ENCODE data around the gene ADCY10.
"Not testable (repeated sequence)": the region's sequence is repeated elsewhere in the genome, so short reads cannot be mapped to it uniquely, and the experiment has no call there.

Gene ADCY10

DNA sequence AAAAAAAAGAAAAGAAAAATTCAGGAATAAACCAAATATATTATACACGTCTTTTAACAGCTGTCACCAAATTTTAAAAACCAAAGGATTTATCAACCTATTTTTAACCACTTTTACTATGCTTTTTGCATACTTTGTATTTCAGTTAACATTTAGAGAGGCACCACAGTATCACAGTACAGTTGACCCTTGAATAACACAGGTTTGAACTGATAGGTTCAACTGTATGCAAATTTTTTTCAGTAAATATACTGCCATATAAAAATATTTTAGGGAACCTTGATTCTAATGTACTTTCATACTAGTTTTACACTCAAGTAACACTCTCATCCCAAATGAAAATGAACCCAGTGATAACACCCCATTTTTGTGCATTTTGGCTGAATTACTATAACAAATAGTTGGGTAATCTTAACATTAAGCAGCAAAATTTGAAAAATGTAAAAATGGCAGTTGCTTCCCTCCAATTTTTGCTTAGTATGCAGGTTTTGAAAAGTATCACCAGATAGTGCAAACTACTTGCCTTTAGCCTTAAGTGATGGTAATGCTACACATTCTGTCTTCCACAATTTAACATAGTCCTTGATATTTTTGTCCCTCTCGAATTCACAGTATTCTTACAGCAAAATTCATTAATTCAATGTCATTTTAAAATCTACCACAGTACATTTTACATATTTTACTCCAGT lies 10.8 kb upstream of the ADCY10 start:
- no peak for DNase-seq (ENCODE audit: low read depth)

- no peak for DNase-seq (ENCODE audit: low read depth)
These were observed 10.2 kb upstream of the ADCY10 start for GRCh38 chr1:167924102-167924501.

DNA sequence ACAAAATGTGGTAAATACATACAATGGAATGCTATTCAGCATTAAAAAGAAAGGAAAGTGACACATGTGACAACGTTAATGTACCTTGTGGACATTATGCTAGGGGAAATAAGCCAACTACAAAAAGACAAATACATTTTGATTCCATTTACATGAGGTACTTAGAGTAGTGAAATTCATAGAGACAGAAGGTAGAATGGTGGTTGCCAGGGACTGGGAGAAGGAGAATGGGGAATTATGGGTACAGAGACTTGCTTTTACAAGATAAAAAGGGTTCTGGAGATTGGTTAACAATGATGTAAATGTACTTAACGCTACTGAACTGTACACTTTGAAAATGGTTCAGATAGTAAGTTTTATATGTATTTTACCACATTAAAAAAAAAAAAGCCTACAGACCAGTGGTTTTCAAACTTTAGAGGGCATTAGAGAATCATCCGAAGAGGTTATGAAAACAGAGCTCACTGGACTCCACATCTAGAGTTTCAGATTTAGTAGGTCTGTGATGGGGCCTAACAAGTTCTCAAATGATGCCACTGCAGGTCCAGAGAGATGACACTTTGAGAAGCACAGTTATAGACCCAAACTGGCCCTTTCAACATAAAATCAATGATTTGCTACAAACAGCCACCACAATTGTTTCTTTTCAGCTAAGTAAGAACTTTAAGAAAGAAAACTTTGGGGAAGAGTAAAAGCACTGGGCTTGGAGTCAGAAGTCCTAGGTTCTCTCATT lies 9.6 kb upstream of the ADCY10 start:
- no peak for DNase-seq (ENCODE audit: low read depth)

DNA sequence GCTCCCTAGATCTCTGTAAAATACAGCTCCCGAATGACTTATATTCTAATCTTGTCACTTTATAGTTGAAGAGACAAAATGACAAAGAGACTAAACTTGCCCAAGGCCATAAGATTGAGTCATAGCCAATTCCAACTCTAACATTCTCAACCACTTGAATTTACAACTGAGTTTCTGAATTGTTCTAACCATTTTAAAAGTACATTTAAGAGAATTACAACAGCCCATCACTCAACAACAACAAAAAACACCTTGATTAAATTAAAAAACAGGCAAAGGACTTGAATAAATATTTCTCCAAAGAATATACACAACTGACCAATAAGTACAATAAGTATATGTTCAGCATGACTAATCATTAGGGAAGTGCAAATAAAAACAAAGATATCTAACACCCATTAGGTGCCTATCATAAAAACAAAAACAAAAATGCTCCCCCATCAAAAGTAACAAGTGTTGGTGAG lies 8.7 kb upstream of the ADCY10 start:
- no peak for DNase-seq (ENCODE audit: low read depth)

DNA sequence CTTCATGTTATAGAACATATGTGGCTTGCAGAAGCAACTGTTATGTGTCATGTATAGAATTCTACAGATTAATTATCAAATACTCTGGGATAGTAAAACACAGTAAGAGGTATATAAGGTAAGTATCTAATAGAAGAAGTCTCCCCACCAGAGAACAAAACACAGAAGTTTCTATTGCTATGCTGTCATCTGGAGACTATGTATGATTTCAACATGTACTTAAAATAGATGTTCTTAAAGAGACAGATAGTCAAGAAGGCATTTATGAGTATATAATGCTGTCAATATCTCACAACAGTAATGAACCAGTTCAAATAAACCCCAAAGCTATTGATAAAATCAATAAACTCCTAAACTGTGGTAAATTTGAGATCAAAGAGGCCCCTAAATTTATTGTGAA lies 8.1 kb upstream of the ADCY10 start:
- no peak for DNase-seq (ENCODE audit: low read depth)

DNA sequence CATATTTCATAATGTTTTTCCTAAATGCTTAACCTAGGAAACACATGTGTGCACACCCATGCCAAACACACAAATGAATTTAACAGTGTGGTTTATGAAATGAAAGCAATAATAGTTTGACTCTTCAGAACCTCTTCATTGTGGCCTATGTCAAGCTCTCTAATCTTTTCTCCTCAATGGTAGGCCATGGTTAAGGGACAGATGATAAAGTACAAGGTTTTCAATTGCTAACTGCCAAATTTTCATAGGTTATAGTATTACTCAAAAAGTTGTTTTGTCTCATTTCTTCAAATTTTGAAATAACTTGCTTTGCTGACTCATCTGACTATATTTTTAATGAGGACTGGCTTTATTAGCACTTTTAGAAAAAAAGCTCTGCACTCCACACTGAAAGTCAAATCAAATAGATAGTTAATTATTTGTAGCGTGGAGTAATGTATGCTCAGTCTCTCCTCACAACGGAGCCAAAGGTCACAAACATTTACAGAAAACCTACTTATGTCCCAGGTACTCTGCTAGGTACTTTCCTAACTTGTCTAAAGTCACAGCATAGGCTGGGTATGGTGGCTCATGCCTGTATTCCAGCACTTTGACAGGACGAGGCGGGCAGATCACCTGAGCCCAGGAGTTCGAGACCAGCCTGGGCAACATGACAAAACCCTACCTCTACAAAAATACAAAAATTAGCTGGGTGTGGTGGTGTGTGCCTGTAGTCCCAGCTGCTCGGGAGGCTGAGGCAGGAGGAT lies 3.0 kb upstream of the ADCY10 start:
- no peak for DNase-seq (ENCODE audit: low read depth)

DNA sequence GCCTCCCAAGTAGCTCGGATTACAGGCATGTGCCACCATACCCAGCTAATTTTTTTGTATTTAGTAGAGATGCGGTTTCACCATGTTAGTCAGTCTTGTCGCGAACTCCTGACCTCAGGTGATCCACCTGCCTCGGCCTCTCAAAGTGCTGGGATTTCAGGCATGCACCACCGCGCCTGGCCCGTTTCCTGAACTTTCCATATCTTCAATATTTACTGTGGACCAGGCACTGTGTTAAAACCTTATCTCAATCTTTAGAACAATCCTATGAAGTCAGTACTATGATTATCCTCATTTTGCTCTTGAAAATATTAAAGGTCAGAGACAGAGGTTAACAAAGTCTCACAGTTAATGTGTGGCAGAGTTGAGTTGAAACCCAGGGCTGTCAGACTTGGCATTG lies 1.6 kb upstream of the ADCY10 start:
- DNase-seq (ENCODE audit: low read depth), result no peak

DNA sequence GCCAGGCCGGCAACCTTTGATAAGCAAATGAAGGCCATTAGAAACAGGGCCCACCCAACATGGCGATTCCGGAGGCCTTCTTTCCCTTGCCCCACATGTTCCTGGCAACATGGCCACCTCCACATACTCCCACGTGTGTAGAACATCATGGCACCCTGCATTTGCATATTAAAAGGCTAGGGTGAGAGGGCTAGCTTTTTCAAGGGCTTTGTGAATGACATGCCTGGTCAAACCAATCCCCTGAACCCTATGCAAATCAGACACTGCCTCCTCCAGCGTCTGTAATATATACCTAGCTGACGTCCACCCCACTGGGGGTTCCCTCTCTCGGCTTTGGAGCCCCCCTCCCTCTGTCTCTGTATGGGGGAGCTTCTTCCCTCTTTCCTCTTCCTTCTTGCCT lies 1.6 kb downstream of the ADCY10 start:
- DNase-seq (ENCODE audit: low read depth), result no peak

- no peak for DNase-seq (ENCODE audit: low read depth)
These were observed 2.5 kb downstream of the ADCY10 start for GRCh38 chr1:167911413-167911812.

- DNase-seq (ENCODE audit: low read depth), result no peak
These were observed 3.4 kb downstream of the ADCY10 start for GRCh38 chr1:167910530-167910929.

DNA sequence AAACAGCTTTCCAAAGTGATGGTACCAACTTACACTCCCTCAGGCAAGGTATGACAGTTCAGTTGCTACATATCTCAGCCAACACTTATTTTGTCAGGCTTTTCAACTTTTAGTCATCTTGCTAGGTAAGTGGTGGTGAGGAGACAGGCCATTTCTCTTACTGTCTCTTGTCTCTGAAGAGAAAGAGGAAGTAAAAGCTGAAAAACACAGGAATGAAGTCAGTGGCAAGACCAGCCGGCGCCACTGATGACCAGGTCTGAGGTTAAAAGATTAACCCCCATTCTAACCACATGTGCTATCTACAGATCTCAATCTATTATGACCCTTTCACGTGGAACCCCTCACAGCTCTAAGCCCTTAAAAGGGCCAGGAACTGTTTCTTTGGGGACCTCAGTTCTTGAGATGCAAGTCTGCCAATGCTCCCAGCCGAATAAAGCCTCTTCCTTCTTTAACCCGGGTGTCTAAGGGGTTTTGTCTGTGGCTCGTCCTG lies 4.2 kb downstream of the ADCY10 start:
- DNase-seq (ENCODE audit: low read depth), result no peak

DNA sequence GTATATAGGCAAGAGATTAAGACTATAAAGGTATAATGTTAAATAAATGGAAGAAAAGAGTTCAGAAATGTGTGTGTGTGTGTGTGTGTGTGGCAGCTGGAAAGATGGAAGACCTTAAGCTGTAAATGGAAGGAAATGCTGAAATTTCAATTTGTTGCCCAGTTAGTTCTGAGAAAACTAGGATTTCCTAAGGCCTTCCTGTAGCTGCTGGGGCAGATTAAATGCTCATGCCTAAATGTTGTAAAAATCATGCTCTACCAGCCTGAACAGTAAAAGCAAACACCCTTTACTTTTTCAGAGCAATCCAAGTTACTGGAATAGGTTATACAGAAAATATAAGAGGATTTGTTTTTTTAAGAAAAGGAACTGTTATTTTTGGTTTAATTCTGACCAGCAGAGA lies 8.3 kb downstream of the ADCY10 start:
- DNase-seq (ENCODE audit: low read depth), result no peak

DNA sequence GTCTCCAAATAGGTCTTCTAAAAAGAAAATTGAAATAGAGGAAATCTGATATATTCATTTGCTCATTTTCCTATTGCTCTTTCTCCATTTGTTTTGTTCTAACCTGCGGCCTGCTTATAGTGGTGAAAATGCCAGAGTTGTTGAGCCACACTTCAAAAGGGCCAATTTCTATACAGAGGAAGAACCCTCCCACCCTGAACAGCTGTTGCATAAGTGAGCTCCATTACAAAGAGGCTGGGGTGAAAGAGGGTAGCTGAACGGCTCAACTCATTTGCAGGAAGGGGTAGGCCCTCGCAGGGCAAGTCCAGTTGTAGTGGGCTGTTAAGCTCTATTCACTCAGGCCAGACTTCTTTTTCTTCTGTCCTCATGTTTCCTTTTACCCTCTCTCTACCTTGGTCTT lies 8.8 kb downstream of the ADCY10 start:
- DNase-seq (ENCODE audit: low read depth), result no peak

DNA sequence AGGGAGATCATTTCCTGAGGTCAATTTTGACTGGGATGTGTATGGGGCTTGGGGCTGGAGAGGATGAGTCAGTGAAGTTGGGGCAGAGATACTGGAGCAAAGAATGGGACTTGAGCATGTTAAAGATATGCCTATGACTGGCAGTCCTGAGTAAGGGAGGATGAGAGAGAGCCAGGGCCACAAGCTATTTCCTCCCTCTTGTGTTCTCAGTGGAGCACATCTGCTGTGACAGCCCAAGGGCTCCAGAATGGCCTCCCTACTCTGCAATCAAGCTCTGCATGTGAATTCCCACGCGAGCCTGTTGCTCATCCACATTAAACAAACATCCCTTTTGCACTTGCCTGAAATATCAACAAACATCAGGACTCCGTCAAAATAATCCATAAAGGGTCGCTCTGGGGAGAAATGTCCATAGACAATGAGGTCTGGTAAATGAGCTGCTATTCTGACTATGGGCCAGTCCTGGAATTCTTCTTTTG lies 9.2 kb downstream of the ADCY10 start:
- no peak for DNase-seq (ENCODE audit: low read depth)

DNA sequence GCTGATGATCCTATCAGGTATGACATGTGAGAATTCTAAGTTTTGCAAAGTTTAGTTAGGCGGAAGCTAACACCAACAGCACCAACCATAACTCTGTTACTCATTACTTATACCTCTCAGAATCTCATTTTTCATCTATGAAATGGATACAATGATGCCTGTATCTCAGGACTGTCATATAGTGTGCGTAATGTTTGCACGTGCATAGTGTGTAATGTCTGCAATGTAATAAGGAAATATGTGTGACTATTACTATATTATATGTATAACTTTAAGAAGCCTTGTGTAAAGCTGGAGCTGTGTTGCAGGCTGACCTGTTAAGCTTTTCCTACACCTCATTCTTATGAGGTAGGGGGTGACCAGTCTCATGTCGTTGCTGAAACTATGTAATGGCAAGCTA lies 13.0 kb downstream of the ADCY10 start:
- DNase-seq (ENCODE audit: low read depth), result no peak

GRCh38 chr1:167899253-167899681 lies 14.7 kb downstream of the ADCY10 start:
- DNase-seq (ENCODE audit: low read depth), result no peak

GRCh38 chr1:167898578-167899222 lies 15.2 kb downstream of the ADCY10 start:
- no peak for DNase-seq (ENCODE audit: low read depth)

DNA sequence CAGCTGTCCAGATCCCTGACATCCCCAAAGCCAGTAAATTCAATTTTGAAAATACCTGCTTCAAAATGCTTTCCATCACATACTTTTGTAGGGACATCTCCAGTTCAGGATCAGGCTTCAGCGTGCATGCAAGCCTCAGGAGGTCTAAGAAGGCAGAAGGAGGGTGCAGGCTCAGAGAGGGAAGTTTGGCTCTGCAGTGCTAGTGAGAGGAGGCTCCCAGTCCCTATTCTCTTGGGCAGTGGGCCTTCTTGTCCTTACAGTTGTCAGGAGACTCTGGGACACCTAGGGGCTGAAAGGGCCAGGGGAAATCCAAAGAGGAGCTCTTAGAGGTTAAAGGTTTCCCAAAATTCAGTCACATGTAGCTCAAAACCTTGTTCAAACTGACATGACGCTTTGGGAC lies 20.1 kb downstream of the ADCY10 start:
- no peak for DNase-seq (ENCODE audit: low read depth)

DNA sequence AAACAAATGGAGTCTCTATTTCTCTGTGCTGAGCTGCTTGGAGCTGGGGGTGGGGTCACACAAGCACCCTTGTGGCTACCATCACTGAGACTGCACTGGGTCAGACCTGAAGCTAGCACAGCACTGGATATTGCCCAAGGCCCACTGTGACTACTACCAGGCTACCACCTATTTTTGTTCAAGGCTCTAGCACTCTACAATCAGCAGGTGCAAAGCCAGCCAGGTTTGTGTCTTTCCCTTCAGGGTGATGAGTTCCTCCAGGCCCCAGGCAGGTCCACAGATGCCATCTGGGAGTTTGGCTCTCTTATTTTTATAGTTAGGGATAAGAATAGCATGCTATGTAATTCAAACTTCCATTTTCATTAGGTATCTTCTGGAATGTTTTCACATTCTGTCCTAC lies 23.5 kb downstream of the ADCY10 start:
- no peak for DNase-seq (ENCODE audit: low read depth)

DNA sequence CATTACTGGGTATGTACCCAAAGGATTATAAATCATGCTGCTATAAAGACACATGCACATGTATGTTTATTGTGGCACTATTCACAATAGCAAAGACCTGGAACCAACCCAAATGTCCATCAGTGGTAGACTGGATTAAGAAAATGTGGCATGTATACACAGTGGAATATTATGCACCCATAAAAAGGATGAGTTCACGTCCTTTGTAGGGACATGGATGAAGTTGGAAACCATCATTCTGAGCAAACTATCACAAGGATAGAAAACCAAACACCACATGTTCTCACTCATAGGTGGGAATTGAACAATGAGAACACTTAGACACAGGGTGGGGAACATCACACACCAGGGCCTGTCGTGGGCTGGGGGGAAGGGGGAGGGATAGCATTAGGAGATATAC lies 26.7 kb downstream of the ADCY10 start:
- not testable (repeated sequence) for DNase-seq (ENCODE audit: low read depth)

DNA sequence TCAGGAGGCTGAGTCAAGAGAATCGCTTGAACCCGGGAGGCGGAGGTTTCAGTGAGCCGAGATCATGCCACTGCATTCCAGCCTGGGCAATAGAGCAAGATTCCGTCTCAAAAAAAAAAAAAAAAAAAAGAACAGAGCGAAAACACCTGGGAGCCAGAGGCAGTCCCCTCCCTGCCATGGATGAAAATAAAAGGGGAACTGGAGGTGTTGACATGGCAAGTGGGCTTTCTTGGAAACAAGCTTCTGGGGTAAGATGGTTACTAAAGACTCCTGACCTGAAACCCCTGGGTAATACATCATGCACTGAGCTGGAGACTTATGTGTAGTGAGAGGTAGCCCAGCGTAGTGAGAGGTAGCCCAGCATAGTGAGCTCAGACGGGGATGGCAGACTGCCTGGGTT lies 31.6 kb downstream of the ADCY10 start:
- no peak for DNase-seq (ENCODE audit: low read depth)

- DNase-seq (ENCODE audit: low read depth), result no peak
These were observed 32.1 kb downstream of the ADCY10 start for GRCh38 chr1:167881786-167882185.

All from activated gamma-delta T cell treated with anti-CD3 and anti-CD28 coated beads, Interleukin-2, amount 50 U/mL, for 16 hours (primary cell).